Calu3 (cell line): ENCODE results near the gene CBX2. TPM values are rescaled to one million over a fixed set of nuclear protein-coding genes. Genes with fewer than 3 reads are reported as not detected.
A peak's percentile ranks its signal among the peaks of the same experiment; 100 is the strongest.

Experiments used
- BruUV-seq: library from RNA; stranded (reverse); fragments of 400-500 nt; replicated peaks from 2 replicates; lab custom pipeline; 2021; lab: Mats Ljungman, UMichigan
- CTCF ChIA-PET: fragments of 300-600 bp; sonication (Branson Sonifier 250); formaldehyde crosslinking; loops from one replicate; lab custom pipeline; 2022; ENCODE audit warnings: antibody characterized with exemption; lab: Charles Lee
- DNase-seq: peaks from one replicate; pipeline ENCODE4 v3.0.0; 2022
- H3K27ac Mint-ChIP-seq: one replicate; pipeline ENCODE4 v1.8.0; 2022; ENCODE audit warnings: mixed read lengths; ENCODE audit not compliant: unreplicated experiment
- H3K27me3 Mint-ChIP-seq: one replicate; pipeline ENCODE4 v1.8.0; 2022; ENCODE audit warnings: mixed read lengths; ENCODE audit not compliant: unreplicated experiment
- H3K36me3 Mint-ChIP-seq: one replicate; pipeline ENCODE4 v1.8.0; 2022; ENCODE audit warnings: mild to moderate bottlenecking, moderate library complexity, mixed read lengths; ENCODE audit not compliant: insufficient read depth, unreplicated experiment
- H3K4me1 Mint-ChIP-seq: one replicate; pipeline ENCODE4 v1.8.0; 2022; ENCODE audit warnings: mild to moderate bottlenecking, low read depth, mixed read lengths; ENCODE audit not compliant: unreplicated experiment
- H3K4me3 Mint-ChIP-seq: one replicate; pipeline ENCODE4 v1.8.0; 2022; ENCODE audit warnings: mild to moderate bottlenecking, low read depth, moderate library complexity, mixed read lengths; ENCODE audit not compliant: unreplicated experiment
- H3K9me3 Mint-ChIP-seq: one replicate; pipeline ENCODE4 v1.8.0; 2022; ENCODE audit warnings: low read depth, mixed read lengths; ENCODE audit not compliant: unreplicated experiment
- CTCF ChIP-seq: fragments of 200-600 bp; IDR thresholded peaks from one replicate; pipeline ENCODE4 v1.8.0; 2022; ENCODE audit warnings: antibody characterized with exemption; ENCODE audit not compliant: unreplicated experiment
- intact Hi-C: fragments of 100-400 bp; cut with micrococcal nuclease; formaldehyde crosslinking; loops from one replicate; pipeline ENCODE4 v1.10.0; 2022; ENCODE audit not compliant: unreplicated experiment
- total RNA-seq: library from RNA; stranded (reverse); gene quantifications from 2 replicates; pipeline ENCODE4 v1.2.3, GENCODE V29; 2022

Gene CBX2
- total RNA-seq, 1 experiment from 2014 or later, result 8.3 TPM

DNA sequence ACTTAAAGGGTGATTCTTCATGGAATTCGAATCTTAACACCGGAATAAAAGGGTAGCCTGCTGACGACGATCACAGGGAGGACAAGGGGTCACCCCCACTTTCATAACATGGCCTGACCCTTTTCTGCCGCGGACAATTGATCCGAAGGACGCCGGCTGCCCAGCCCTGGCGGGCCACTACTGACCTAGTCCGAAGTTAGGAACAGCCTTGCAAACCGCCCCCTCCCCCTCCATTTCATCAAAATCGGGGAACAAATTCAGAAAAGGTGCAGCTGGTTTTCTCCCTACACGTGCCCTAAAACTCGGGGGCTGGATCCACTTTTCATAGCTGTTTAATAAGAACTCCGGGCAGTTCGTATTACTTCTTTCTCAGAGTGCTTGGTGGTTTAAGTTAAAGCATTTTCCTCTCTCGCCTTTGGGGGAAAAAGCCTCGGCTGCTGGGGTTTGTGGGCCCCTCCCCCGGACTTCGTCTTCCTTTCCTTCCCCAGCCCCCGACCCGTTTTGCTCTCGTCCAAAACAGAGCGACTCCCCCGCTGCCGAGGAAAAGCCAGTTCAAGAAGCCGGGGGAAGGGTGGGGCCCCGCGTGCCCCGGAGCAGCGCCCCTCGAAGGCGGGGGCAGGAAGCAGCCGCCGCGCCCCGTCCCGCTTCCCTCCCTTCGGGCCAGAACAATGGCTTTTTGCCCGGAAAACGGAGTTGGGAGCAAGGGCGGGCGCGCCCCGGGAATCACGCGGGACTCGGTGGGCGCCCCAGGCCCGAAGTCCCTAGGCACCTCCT, 641 bp upstream of the CBX2 start:
- CTCF ChIA-PET, result interaction anchor here (0.6 to 1.1 kb wide), 2 partner anchors 32 to 56 kb away, joined by 3 read pairs; no protein-coding TSS in a partner anchor
- H3K36me3 Mint-ChIP-seq, result peaks cover 15% of the 10 kb centered on the region
- peak overlapping the region; percentile 93 for H3K4me3 Mint-ChIP-seq
- H3K4me1 Mint-ChIP-seq, result peaks cover 7% of the 10 kb centered on the region
- peaks cover 63% of the 10 kb centered on the region for H3K27me3 Mint-ChIP-seq
- DNase-seq, result peak; percentile 48
- intact Hi-C loops, result loop anchor here (5.0 kb wide), 1 partner anchor 35 kb away; no protein-coding TSS in a partner anchor
- H3K27ac Mint-ChIP-seq, result no peak overlapping the region
- no TSS peak for BruUV-seq
- TF ChIP-seq CTCF, result no peak
- no peaks in the 10 kb centered on the region for H3K9me3 Mint-ChIP-seq

- BruUV-seq, result no TSS peak
- CTCF ChIA-PET, result no interaction called here
- TF ChIP-seq CTCF, result no peak
- Mint-ChIP-seq H3K9me3 (no peaks in the 10 kb centered on the region), H3K27ac (peak overlapping the region; percentile 66), H3K27me3 (peaks cover 50% of the 10 kb centered on the region), H3K36me3 (peaks cover 17% of the 10 kb centered on the region), H3K4me3 (peak overlapping the region; percentile 93), H3K4me1 (peaks cover 7% of the 10 kb centered on the region)
- intact Hi-C loops, result loop anchor here (5.0 kb wide), 1 partner anchor 36 kb away; no protein-coding TSS in a partner anchor
- no peak for DNase-seq
These were observed 646 bp downstream of the CBX2 start for GRCh38 chr17:79778504-79779083.

- no peak for DNase-seq
- intact Hi-C loops, result loop anchor here (5.0 kb wide), 1 partner anchor 37 kb away; no protein-coding TSS in a partner anchor
- peaks cover 7% of the 10 kb centered on the region for H3K4me1 Mint-ChIP-seq
- no peaks in the 10 kb centered on the region for H3K9me3 Mint-ChIP-seq
- no peak for TF ChIP-seq CTCF
- peak overlapping the region; percentile 93 for H3K4me3 Mint-ChIP-seq
- peaks cover 17% of the 10 kb centered on the region for H3K36me3 Mint-ChIP-seq
- H3K27me3 Mint-ChIP-seq, result peaks cover 45% of the 10 kb centered on the region
- CTCF ChIA-PET, result no interaction called here
- H3K27ac Mint-ChIP-seq, result peak overlapping the region; percentile 66
- BruUV-seq, result no TSS peak
These were observed 1.2 kb downstream of the CBX2 start for GRCh38 chr17:79779084-79779529.

DNA sequence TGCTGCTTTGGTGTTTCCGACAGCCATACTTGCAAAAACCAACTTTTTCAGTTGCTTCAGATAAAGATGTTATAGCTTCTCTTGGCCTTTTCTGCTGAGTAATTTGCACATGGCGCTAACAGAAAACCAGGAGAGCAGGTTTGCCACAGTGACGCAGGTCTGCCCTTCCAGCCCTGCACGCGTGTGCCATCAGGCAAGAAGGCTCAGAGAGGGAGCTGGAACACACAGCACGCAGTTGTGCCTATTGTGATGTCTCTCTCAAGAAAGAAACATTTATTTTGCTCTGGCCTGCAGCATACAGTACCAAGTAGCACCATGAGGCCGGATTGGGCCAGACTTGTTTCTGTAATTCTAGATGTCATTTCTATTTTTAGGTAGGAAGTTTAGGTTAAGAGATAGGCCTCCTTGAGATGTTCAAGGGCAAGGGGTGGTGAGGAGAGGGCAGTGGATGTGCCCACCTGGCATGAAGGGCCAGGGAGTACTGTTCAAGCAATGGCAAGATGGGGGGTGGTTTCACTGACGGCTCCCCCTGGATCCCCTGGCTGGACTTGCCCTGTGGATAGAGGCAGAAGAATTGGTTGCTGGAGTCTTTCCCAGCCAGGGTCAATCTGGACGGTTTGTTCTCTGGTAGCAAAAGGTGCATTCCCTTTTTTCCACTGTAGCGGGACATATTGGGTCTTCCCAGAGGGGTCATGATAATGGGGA, 1.9 kb downstream of the CBX2 start:
- peaks cover 7% of the 10 kb centered on the region for H3K4me1 Mint-ChIP-seq
- peak overlapping the region; percentile 93 for H3K4me3 Mint-ChIP-seq
- no peak for TF ChIP-seq CTCF
- peaks cover 38% of the 10 kb centered on the region for H3K27me3 Mint-ChIP-seq
- H3K9me3 Mint-ChIP-seq, result no peaks in the 10 kb centered on the region
- CTCF ChIA-PET, result no interaction called here
- H3K27ac Mint-ChIP-seq, result no peak overlapping the region
- DNase-seq, result no peak
- intact Hi-C loops, result loop anchor here (5.0 kb wide), 1 partner anchor 38 kb away; no protein-coding TSS in a partner anchor
- H3K36me3 Mint-ChIP-seq, result peaks cover 17% of the 10 kb centered on the region
- no TSS peak for BruUV-seq
